Right lobe of liver (tissue), 4 donors: ENCODE data around the gene MEGF9.

Experiments
- CTCF ChIP-seq, 4 donors: fragments of 200-600 bp in 3 of 4; fragments of 450-650 bp in 1 of 4; IDR thresholded peaks; one replicate each; pipeline versions ENCODE4 v1.5.1 to v1.8.0; 2016 to 2022; ENCODE audit warnings: antibody characterized with exemption in 4 of 4, mild to moderate bottlenecking in 2 of 4
- POLR2A ChIP-seq: fragments of 450-650 bp; IDR thresholded peaks from one replicate; pipeline ENCODE4 v1.6.1; 2017; ENCODE audit warnings: antibody characterized with exemption, mild to moderate bottlenecking
- donor health status: DM: no; HTN: no; CAD: no.
- donor health status: DM: no; HTN: no; CAD: no.
- donor health status: DM: no; HTN: yes; CAD: no.

GRCh38 chr9:120621941-120622340 is 92.3 kb downstream of the MEGF9 start:
- no peak for TF ChIP-seq POLR2A
- no peak for TF ChIP-seq CTCF (IDR thresholded peaks at IDR 0.05)
